Purkinje cell (primary cell): ENCODE measurements around the gene OR8S1. TPM values are rescaled to one million over a fixed set of nuclear protein-coding genes. Genes with fewer than 3 reads are reported as not detected.

ENCODE experiments used
- polyA plus RNA-seq: library from polyadenylated mRNA; unstranded; fragments of >200 nt; fragmentation: Nextera tagmentation; gene quantifications from 2 replicates; pipeline ENCODE4 v1.2.1, GENCODE V29; 2014

Gene OR8S1
- not detected in 2 replicates for polyA plus RNA-seq

DNA sequence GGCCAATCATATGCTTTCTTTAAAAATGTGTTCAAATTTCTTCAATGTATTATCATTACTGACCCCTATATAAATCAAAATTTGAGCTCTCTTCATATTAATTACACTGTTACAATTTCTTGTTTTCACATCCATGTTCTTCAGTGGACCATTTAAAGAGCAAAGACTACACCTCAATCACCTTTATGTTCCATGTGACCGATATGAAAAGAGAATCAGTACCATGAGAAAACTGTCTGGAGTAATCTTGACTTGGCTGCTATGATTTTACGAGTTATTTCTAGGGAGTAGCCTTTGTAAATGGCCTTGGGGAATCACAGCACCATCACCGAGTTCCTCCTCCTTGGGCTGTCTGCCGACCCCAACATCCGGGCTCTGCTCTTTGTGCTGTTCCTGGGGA is at the start of gene OR8S1:
OR8S1 (plus strand) TSS at position 301 of the 400 bp plus-strand sequence; CDS start at position 301, 0 bp downstream.

GRCh38 chr12:48482198-48482597 is 43.2 kb upstream of the OR8S1 start, which contains the start of gene C12orf54:
Gene C12orf54, plus strand, starts transcription at chr12:48482498. Its CDS starts 799 bp downstream, at chr12:48483297.

GRCh38 chr12:48569946-48570345 is 44.5 kb downstream of the OR8S1 start, which contains the start of gene LALBA:
Gene LALBA, minus strand, starts transcription at chr12:48570046. Its CDS starts 26 bp downstream, at chr12:48570020.

Other genes starting within 250 kb of the OR8S1 start
- 4.8 and 7.6 TPM in 2 replicates for gene ZNF641, start 174.7 kb upstream of the OR8S1 start, polyA plus RNA-seq
- gene ANP32D, start 53.1 kb upstream of the OR8S1 start, polyA plus RNA-seq: not detected in 2 replicates
- gene C12orf54, start 43.1 kb upstream of the OR8S1 start, polyA plus RNA-seq: not detected in 2 replicates
- not detected in 2 replicates for gene LALBA, start 44.4 kb downstream of the OR8S1 start, polyA plus RNA-seq
- gene KANSL2, start 156.6 kb downstream of the OR8S1 start, polyA plus RNA-seq: 10.5 and 17.2 TPM in 2 replicates
- gene CCNT1, start 191.1 kb downstream of the OR8S1 start, polyA plus RNA-seq: 5.7 and 17.9 TPM in 2 replicates